ENCODE measurements around the gene SIGLEC10. TPM values are rescaled to one million over a fixed set of nuclear protein-coding genes. Genes with fewer than 3 reads are reported as not detected.

The SIGLEC10 gene
- not detected in 2 replicates for total RNA-seq

DNA sequence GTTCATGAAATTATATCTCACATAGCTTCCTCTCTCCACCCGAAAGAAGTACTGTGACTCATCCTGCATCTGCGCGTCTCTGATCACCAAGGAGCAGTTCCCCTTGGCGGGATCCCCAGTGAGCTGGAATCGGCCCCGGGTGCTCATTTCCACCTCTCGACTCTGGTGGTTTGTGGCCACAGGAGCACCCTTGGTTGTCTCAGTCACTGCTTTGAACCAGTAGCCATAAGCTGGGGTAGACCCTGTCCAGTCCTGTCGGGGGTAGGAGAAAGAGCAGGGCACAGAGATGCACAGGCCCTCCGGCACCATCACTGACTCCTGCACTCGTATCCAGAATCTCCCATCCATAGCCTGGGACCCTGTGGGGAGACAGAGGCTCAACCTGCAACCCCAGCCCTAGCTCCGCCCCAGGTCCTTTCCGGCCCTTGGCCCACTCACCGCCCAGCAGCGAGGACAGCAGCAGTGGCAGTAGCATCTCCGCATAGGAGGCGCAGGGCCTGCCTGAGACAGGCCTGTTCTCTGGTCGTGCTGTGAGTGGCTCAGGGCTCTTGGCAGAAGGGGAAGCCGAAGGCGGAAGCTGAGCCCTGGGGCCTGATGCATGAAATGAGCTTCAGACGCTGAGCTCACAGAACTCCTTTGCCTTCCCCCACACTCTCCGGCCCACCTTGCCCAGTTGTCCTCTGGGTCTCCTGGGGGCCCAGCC, at the start of gene SIGLEC10:
Gene SIGLEC10, minus strand, starts transcription at position 536 of the 703 bp plus-strand sequence. Its CDS starts 61 bp downstream, at position 475.

GRCh38 chr19:51458051-51458645, 40.7 kb upstream of the SIGLEC10 start, which contains the start of gene SIGLEC8:
Gene SIGLEC8 (minus strand): TSS chr19:51458454. CDS start chr19:51458387, 67 bp downstream.

GRCh38 chr19:51387924-51388389, 29.5 kb downstream of the SIGLEC10 start, which contains the start of gene LIM2:
Gene LIM2 (minus strand): TSS chr19:51387974. CDS start chr19:51387443, 531 bp downstream.

DNA sequence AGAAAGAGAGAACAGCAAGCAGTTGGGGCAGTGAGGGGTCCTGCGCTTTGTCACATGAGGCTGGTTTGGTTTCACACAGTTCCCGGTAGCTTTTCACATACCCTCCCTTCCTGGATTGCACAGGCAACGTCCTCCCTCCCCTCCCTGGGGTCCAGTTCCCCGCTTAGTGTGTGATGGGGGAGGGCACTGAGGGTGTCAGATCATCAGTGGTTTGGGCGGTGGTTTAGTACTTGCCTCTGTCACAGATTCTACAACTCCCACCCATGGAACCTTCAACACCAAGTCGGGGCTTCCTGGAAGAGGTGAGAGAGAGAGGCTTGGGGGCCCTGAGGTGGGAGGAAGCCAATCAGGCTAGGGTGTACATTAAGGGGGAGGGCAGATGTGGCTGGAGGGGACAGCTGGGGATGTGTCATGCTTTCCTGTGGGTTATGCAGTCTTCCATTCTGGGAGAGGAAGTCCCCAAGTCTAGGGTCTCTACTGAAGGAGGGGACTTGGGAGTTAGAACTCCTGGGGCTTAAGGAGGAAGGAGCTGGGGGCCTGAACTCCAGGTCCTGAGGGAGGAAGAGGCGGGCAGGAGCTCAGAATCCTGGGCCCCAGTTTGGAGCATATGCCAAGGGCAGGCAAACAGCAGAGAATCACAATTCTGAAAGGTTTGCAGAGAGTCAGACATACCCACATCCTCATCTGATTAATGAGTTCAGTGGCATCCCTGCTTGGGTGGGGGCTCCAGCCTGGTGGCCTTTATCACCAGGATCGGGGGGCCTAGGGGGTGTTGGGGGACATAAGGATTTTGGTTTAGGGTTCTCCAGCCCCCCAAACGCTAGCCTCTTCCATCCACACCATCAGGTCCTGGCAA, 44.6 kb downstream of the SIGLEC10 start, which contains the start of gene NKG7:
Gene NKG7, minus strand, starts transcription at position 6 of the 856 bp plus-strand sequence. CDS start 119 bp downstream, outside the sequence.

DNA sequence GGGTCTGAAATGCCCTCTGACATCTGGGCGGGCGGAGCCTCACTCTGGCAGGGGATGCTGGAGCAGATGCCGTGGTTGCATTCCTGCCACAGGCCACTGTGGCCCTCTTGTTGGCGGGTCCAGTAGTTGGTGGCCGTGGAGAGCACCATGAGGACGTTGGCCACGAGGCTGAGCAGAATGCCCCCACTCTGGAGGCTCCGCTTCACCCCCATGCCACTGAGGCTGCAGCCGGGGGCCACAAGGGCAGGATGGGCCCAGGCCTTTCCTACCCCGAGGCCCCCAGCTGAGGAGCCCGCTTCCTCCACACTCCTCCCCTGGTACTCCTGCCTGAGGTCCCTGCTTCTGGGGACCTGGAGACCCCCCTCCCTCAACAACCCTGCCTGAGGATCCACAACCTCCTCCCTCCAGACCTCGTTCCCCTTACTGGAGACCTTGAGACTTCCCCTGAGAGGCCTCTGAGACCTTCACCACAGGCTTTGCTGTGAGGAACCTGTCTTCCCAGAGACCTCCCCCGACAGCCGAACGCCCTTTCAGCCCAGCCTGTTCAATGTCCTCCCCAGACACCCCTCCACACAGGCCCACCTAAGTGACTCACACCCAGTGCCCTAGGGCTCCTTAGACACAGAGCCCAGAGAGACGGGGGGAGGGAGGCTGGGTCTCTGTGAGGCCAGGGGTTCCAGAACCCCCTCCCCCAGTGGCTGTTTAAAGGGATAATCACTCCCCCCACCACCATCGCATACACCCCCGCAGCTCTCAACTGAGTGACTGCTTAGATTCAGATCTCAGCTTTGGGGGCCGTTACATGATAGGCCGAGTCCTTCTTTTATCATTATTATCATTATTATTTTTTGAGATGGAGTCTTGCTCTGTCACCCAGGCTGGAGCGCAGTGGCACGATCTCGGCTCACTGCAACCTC, 48.8 kb downstream of the SIGLEC10 start, which contains the start of gene CLDND2:
Gene CLDND2, minus strand, starts transcription at position 638 of the 917 bp plus-strand sequence. Its CDS starts 426 bp downstream, at position 212.

GRCh38 chr19:51365965-51366388, 51.5 kb downstream of the SIGLEC10 start, which contains the start of gene ETFB:
Gene ETFB (minus strand): TSS chr19:51366388. CDS start chr19:51366326, 62 bp downstream.

Other genes with a start within 250 kb of the SIGLEC10 start
- gene CD33, start 192.6 kb downstream of the SIGLEC10 start, total RNA-seq, result not detected in 2 replicates
- not detected in 2 replicates for gene SIGLECL1, start 166.6 kb downstream of the SIGLEC10 start, total RNA-seq
- not detected in 2 replicates for gene IGLON5, start 106.0 kb downstream of the SIGLEC10 start, total RNA-seq
- 0.33 and 0.76 TPM in 2 replicates for gene VSIG10L, start 75.5 kb downstream of the SIGLEC10 start, total RNA-seq
- 37.6 and 48.7 TPM in 2 replicates for gene ETFB, start 51.3 kb downstream of the SIGLEC10 start, total RNA-seq
- gene CLDND2, start 48.6 kb downstream of the SIGLEC10 start, total RNA-seq, result not detected in 2 replicates
- gene NKG7, start 45.0 kb downstream of the SIGLEC10 start, total RNA-seq, result not detected in 2 replicates
- not detected in 2 replicates for gene LIM2, start 29.7 kb downstream of the SIGLEC10 start, total RNA-seq
- not detected in 2 replicates for gene C19orf84, start 27.1 kb downstream of the SIGLEC10 start, total RNA-seq
- gene SIGLEC8, start 40.8 kb upstream of the SIGLEC10 start, total RNA-seq, result not detected in 2 replicates
- gene CEACAM18, start 60.9 kb upstream of the SIGLEC10 start, total RNA-seq, result not detected in 2 replicates
- not detected in 2 replicates for gene SIGLEC12, start 84.2 kb upstream of the SIGLEC10 start, total RNA-seq
- not detected in 2 replicates for gene SIGLEC6, start 114.0 kb upstream of the SIGLEC10 start, total RNA-seq
- 1.6 and 2.4 TPM in 2 replicates for gene ZNF175, start 153.6 kb upstream of the SIGLEC10 start, total RNA-seq
- not detected in 2 replicates for gene SIGLEC5, start 212.8 kb upstream of the SIGLEC10 start, total RNA-seq
- not detected in 2 replicates for gene SIGLEC14, start 229.2 kb upstream of the SIGLEC10 start, total RNA-seq